Trophoblast cell (in vitro differentiated cells and primary cell): ENCODE measurements around the gene PALM2AKAP2. TPM values are rescaled to one million over a fixed set of nuclear protein-coding genes. Genes with fewer than 3 reads are reported as not detected.

ENCODE experiments used
- DNase-seq, 2 donors: peaks; one replicate each; pipeline ENCODE4 v3.0.0-alpha.2; 2016
- H2AFZ ChIP-seq: 2 replicates; pipeline ENCODE4 v1.6.1; 2013; ENCODE audit warnings: low read length, moderate library complexity, mild to moderate bottlenecking; ENCODE audit not compliant: insufficient read depth, poor library complexity
- H2AK5ac ChIP-seq: 2 replicates; pipeline ENCODE4 v1.6.1; 2013; ENCODE audit warnings: mild to moderate bottlenecking, low read length
- H2BK120ac ChIP-seq: 2 replicates; pipeline ENCODE4 v1.6.1; 2013; ENCODE audit warnings: low read length, mild to moderate bottlenecking, moderate library complexity; ENCODE audit not compliant: insufficient read depth, poor library complexity
- H2BK12ac ChIP-seq: 2 replicates; pipeline ENCODE4 v1.6.1; 2013; ENCODE audit warnings: mild to moderate bottlenecking, low read length, moderate library complexity
- H2BK5ac ChIP-seq: 2 replicates; pipeline ENCODE4 v1.6.1; 2013; ENCODE audit warnings: low read length, low read depth, moderate library complexity, mild to moderate bottlenecking; ENCODE audit not compliant: poor library complexity
- H3K14ac ChIP-seq: 2 replicates; pipeline ENCODE4 v1.6.1; 2013; ENCODE audit warnings: mild to moderate bottlenecking, low read length
- H3K18ac ChIP-seq: 2 replicates; pipeline ENCODE4 v1.6.1; 2013; ENCODE audit warnings: mild to moderate bottlenecking, low read length
- H3K23ac ChIP-seq: 2 replicates; pipeline ENCODE4 v1.6.1; 2013; ENCODE audit warnings: low read length
- H3K27ac ChIP-seq: 2 replicates; pipeline ENCODE4 v1.5.1; 2013; ENCODE audit warnings: low read depth, mild to moderate bottlenecking, inconsistent platforms, low read length, moderate library complexity
- H3K27me3 ChIP-seq: 2 replicates; pipeline ENCODE4 v1.6.1; 2013; ENCODE audit warnings: inconsistent platforms, mild to moderate bottlenecking, low read length, moderate library complexity; ENCODE audit not compliant: insufficient read depth
- H3K36me3 ChIP-seq, 2 experiments: 1 replicate in 1 of 2; 2 replicates in 1 of 2; pipeline ENCODE4 v1.6.1; 2013; ENCODE audit warnings: low read length in 2 of 2, mild to moderate bottlenecking in 2 of 2, moderate library complexity in 1 of 2; ENCODE audit not compliant: insufficient read depth in 2 of 2, control insufficient read depth in 1 of 2
- H3K4ac ChIP-seq: 2 replicates; pipeline ENCODE4 v1.6.1; 2013; ENCODE audit warnings: low read depth, mild to moderate bottlenecking, low read length, moderate library complexity
- H3K4me1 ChIP-seq, 2 experiments: 1 replicate in 1 of 2; 2 replicates in 1 of 2; pipeline ENCODE4 v1.6.1; 2013; ENCODE audit warnings: low read length in 2 of 2, mild to moderate bottlenecking in 2 of 2, moderate library complexity in 1 of 2; ENCODE audit not compliant: insufficient read depth in 2 of 2, control insufficient read depth in 1 of 2
- H3K4me2 ChIP-seq: 2 replicates; pipeline ENCODE4 v1.6.1; 2013; ENCODE audit warnings: inconsistent platforms, mild to moderate bottlenecking, low read length, moderate library complexity
- H3K4me3 ChIP-seq: 2 replicates; pipeline ENCODE4 v1.5.1; 2013; ENCODE audit warnings: mild to moderate bottlenecking, low read depth, low read length, inconsistent platforms
- H3K79me1 ChIP-seq: one replicate; pipeline ENCODE4 v1.6.1; 2013; ENCODE audit warnings: low read length
- H3K79me2 ChIP-seq: 2 replicates; pipeline ENCODE4 v1.6.1; 2013; ENCODE audit warnings: low read length, mild to moderate bottlenecking; ENCODE audit not compliant: control insufficient read depth, insufficient read depth, poor library complexity
- H3K9ac ChIP-seq: 2 replicates; pipeline ENCODE4 v1.6.1; 2013; ENCODE audit warnings: mild to moderate bottlenecking, low read length
- H3K9me3 ChIP-seq: 2 replicates; pipeline ENCODE4 v1.6.1; 2013; ENCODE audit warnings: low read depth, mild to moderate bottlenecking, control low read depth, inconsistent platforms, low read length; ENCODE audit not compliant: insufficient read depth
- H4K12ac ChIP-seq: 2 replicates; pipeline ENCODE4 v1.6.1; 2013; ENCODE audit warnings: low read depth, mild to moderate bottlenecking, low read length, moderate library complexity
- H4K8ac ChIP-seq: 2 replicates; pipeline ENCODE4 v1.6.1; 2013; ENCODE audit warnings: low read depth, mild to moderate bottlenecking, low read length, moderate library complexity
- H4K91ac ChIP-seq: one replicate; pipeline ENCODE4 v1.6.1; 2013; ENCODE audit warnings: low read depth, mild to moderate bottlenecking, low read length, moderate library complexity
- WGBS: extraction: QIAGEN DNeasy Blood & Tissue Kit; methylation state at CpG from one replicate; pipeline ENCODE4 v1.1.7; 2013; ENCODE audit warnings: missing lambda C conversion rate; ENCODE audit not compliant: insufficient read length, insufficient coverage; ENCODE audit errors: extremely low coverage; 5-methylcytosine and 5-hydroxymethylcytosine counted together
- polyA plus RNA-seq: library from polyadenylated mRNA; stranded (reverse); fragments of 200-250 nt; gene quantifications from 2 replicates; pipeline ENCODE4 v1.2.3, GENCODE V29; 2013

The PALM2AKAP2 gene
- 5.6 and 6.9 TPM in 2 replicates for polyA plus RNA-seq

- peak; percentile 8 to 59 for DNase-seq
- Histone ChIP-seq H3K27me3 (no peaks in the 10 kb centered on the region), H3K23ac (no peak within 1 kb of the TSS), H2BK5ac (peak within 1 kb of the TSS; percentile 79), H3K9me3 (no peaks in the 10 kb centered on the region), H3K4me2 (peak within 1 kb of the TSS; percentile 73), H3K27ac (peak within 1 kb of the TSS; percentile 45), H3K4me1 (peaks cover 6 to 16% of the 10 kb centered on the region in 2 experiments), H3K79me2 (peaks cover 4% of the 10 kb centered on the region), H3K4ac (peak within 1 kb of the TSS; percentile 75), H3K18ac (peak within 1 kb of the TSS; percentile 89), H4K8ac (peak within 1 kb of the TSS; percentile 85), H4K12ac (peak within 1 kb of the TSS; percentile 70), H3K9ac (peak within 1 kb of the TSS; percentile 68), H2AK5ac (no peak within 1 kb of the TSS), H2AFZ (peak within 1 kb of the TSS; percentile 72), H2BK12ac (peak within 1 kb of the TSS; percentile 90), H3K79me1 (peaks cover 7% of the 10 kb centered on the region), H3K4me3 (peak within 1 kb of the TSS; percentile 79), H3K14ac (peak within 1 kb of the TSS; percentile 92), H4K91ac (peak within 1 kb of the TSS; percentile 93), H3K36me3 (no peaks in the 10 kb centered on the region), H2BK120ac (peak within 1 kb of the TSS; percentile 81)
- no CpG with 5 or more reads among the region's 85 CpGs for WGBS
Observed at GRCh38 chr9:109779711-109780452, at the start of gene PALM2AKAP2. Gene PALM2AKAP2, plus strand, starts transcription at chr9:109780198. Its CDS starts 291 bp downstream, at chr9:109780489.

- H3K4me3 ChIP-seq: no peak overlapping the region
- no peak overlapping the region for H3K9ac ChIP-seq
- H2BK12ac ChIP-seq: no peak overlapping the region
- H2AK5ac ChIP-seq: no peak overlapping the region
- no peak overlapping the region for H4K8ac ChIP-seq
- no peaks in the 10 kb centered on the region for H3K27me3 ChIP-seq
- WGBS: no CpG with 5 or more reads among the region's 3 CpGs
- H3K4me2 ChIP-seq: no peak overlapping the region
- no peak overlapping the region for H4K91ac ChIP-seq
- H3K4me1 ChIP-seq: peaks cover 2% of the 10 kb centered on the region in 2 experiments
- no peak overlapping the region for H3K27ac ChIP-seq
- no peaks in the 10 kb centered on the region for H3K79me2 ChIP-seq
- H3K14ac ChIP-seq: no peak overlapping the region
- no peak overlapping the region for H2BK5ac ChIP-seq
- H3K9me3 ChIP-seq: no peaks in the 10 kb centered on the region
- H3K36me3 ChIP-seq: no peaks in the 10 kb centered on the region
- no peak overlapping the region for H2BK120ac ChIP-seq
- H3K18ac ChIP-seq: no peak overlapping the region
- no peaks in the 10 kb centered on the region for H3K79me1 ChIP-seq
- DNase-seq: peak in 1 of 2 donors; percentile 22
- H3K4ac ChIP-seq: no peak overlapping the region
- no peak overlapping the region for H4K12ac ChIP-seq
- H2AFZ ChIP-seq: no peak overlapping the region
- H3K23ac ChIP-seq: no peak overlapping the region
Observed at GRCh38 chr9:109730228-109730627, 49.8 kb upstream of the PALM2AKAP2 start.

- Histone ChIP-seq H3K36me3 (no peaks in the 10 kb centered on the region), H3K79me2 (no peaks in the 10 kb centered on the region), H3K14ac (no peak overlapping the region), H3K4me3 (no peak overlapping the region), H3K9me3 (no peaks in the 10 kb centered on the region), H3K4me2 (no peak overlapping the region), H4K12ac (no peak overlapping the region), H2BK12ac (no peak overlapping the region), H3K23ac (no peak overlapping the region), H3K27me3 (no peaks in the 10 kb centered on the region), H3K9ac (no peak overlapping the region), H4K8ac (no peak overlapping the region), H2BK5ac (no peak overlapping the region), H3K79me1 (no peaks in the 10 kb centered on the region), H4K91ac (no peak overlapping the region), H3K18ac (no peak overlapping the region), H2AFZ (no peak overlapping the region), H2AK5ac (no peak overlapping the region), H3K27ac (no peak overlapping the region), H3K4ac (no peak overlapping the region), H3K4me1 (peaks cover 5 to 7% of the 10 kb centered on the region in 2 experiments), H2BK120ac (no peak overlapping the region)
- DNase-seq: peak in 1 of 2 donors; percentile 57
- no CpG with 5 or more reads among the region's 2 CpGs for WGBS
Observed at GRCh38 chr9:109733690-109734089, 46.3 kb upstream of the PALM2AKAP2 start.

GRCh38 chr9:109734814-109735213 is 45.2 kb upstream of the PALM2AKAP2 start:
- no peak overlapping the region for H3K9ac ChIP-seq

More at GRCh38 chr9:109734814-109735213, 45.2 kb upstream of the PALM2AKAP2 start:
- no peak overlapping the region for H2AK5ac ChIP-seq
- no peak overlapping the region for H2BK5ac ChIP-seq
- DNase-seq: no peak
- no peaks in the 10 kb centered on the region for H3K79me2 ChIP-seq
- H4K91ac ChIP-seq: no peak overlapping the region
- no peak overlapping the region for H3K23ac ChIP-seq
- no peak overlapping the region for H3K14ac ChIP-seq
- no peak overlapping the region for H3K18ac ChIP-seq
- H4K8ac ChIP-seq: no peak overlapping the region
- H4K12ac ChIP-seq: no peak overlapping the region
- WGBS: no CpG with 5 or more reads among the region's 2 CpGs
- no peaks in the 10 kb centered on the region for H3K79me1 ChIP-seq
- H3K36me3 ChIP-seq: no peaks in the 10 kb centered on the region
- no peaks in the 10 kb centered on the region for H3K27me3 ChIP-seq
- H3K9me3 ChIP-seq: no peaks in the 10 kb centered on the region
- H2BK120ac ChIP-seq: no peak overlapping the region
- H3K4me1 ChIP-seq: peaks cover 5 to 7% of the 10 kb centered on the region in 2 experiments
- H2BK12ac ChIP-seq: no peak overlapping the region
- H3K4ac ChIP-seq: no peak overlapping the region
- H3K4me2 ChIP-seq: no peak overlapping the region
- H3K27ac ChIP-seq: no peak overlapping the region
- H2AFZ ChIP-seq: no peak overlapping the region
- H3K4me3 ChIP-seq: no peak overlapping the region
